Activated CD4-positive, alpha-beta T cell treated with anti-CD3 and anti-CD28 coated beads for 36 hours (primary cell): ENCODE data around the gene GDPD5. TPM values are rescaled to one million over a fixed set of nuclear protein-coding genes. Genes with fewer than 3 reads are reported as not detected.

Source experiments
- ATAC-seq: fragments of 200-7000 bp; cut with Tn5 transposase; one replicate; pipeline ENCODE4 v1.10.0; 2021; ENCODE audit warnings: mild to moderate bottlenecking, moderate library complexity
- CTCF ChIA-PET: fragments of 350-600 bp; sonication (Branson Sonifier 250); formaldehyde crosslinking; loops from one replicate; lab custom pipeline; 2021; ENCODE audit warnings: antibody characterized with exemption; lab: Charles Lee
- POLR2A ChIA-PET: fragments of 350-600 bp; sonication (Branson Sonifier 250); formaldehyde crosslinking; loops from one replicate; lab custom pipeline; 2021; ENCODE audit warnings: antibody characterized with exemption, inconsistent platforms; lab: Charles Lee
- DNase-seq: peaks from one replicate; pipeline ENCODE4 v3.0.0-alpha.2; 2020
- H3K27ac Mint-ChIP-seq: one replicate; pipeline ENCODE4 v1.8.0; 2021; ENCODE audit warnings: mixed read lengths
- H3K27me3 Mint-ChIP-seq: one replicate; pipeline ENCODE4 v1.8.0; 2021; ENCODE audit warnings: mixed read lengths
- H3K36me3 Mint-ChIP-seq: one replicate; pipeline ENCODE4 v1.8.0; 2021; ENCODE audit warnings: low read depth, mixed read lengths
- H3K4me1 Mint-ChIP-seq: one replicate; pipeline ENCODE4 v1.8.0; 2021; ENCODE audit warnings: mixed read lengths
- H3K4me3 Mint-ChIP-seq: one replicate; pipeline ENCODE4 v1.8.0; 2021; ENCODE audit warnings: mild to moderate bottlenecking, moderate library complexity, mixed read lengths
- H3K9me3 Mint-ChIP-seq: one replicate; pipeline ENCODE4 v1.8.0; 2021; ENCODE audit warnings: low read depth, mixed read lengths
- intact Hi-C, 2 experiments: fragments of 100-400 bp; cut with DNase I in 1 of 2; cut with micrococcal nuclease in 1 of 2; formaldehyde crosslinking; loops; one replicate each; pipeline versions ENCODE4 v1.14.2 to v1.15.1; 2022 to 2024; cut with DNase I, micrococcal nuclease
- total RNA-seq, 2 experiments: library from RNA; stranded (reverse); gene quantifications; one replicate each; pipeline ENCODE4 v1.2.3, GENCODE V29; 2021

The GDPD5 gene
- total RNA-seq, 2 experiments from 2014 or later, result 16.8 to 22.0 TPM

GRCh38 chr11:75509020-75509720 lies 16.6 kb downstream of the GDPD5 start:
- H3K36me3 Mint-ChIP-seq, result no peaks in the 10 kb centered on the region
- no peak overlapping the region for H3K4me3 Mint-ChIP-seq
- H3K9me3 Mint-ChIP-seq, result no peaks in the 10 kb centered on the region
- no peak overlapping the region for H3K27ac Mint-ChIP-seq
- ChIA-PET POLR2A (no interaction called here), CTCF (interaction anchor here (0.5 to 1.5 kb wide), 3 partner anchors 15 to 66 kb away, joined by 3 to 5 read pairs (median 4); no protein-coding TSS in a partner anchor)
- no peak for DNase-seq
- intact Hi-C loops, result no loop called here
- no peaks in the 10 kb centered on the region for H3K27me3 Mint-ChIP-seq
- ATAC-seq, result no peak
- H3K4me1 Mint-ChIP-seq, result peaks cover 17% of the 10 kb centered on the region

- Mint-ChIP-seq H3K4me3 (no peak overlapping the region), H3K4me1 (peaks cover 17% of the 10 kb centered on the region), H3K9me3 (no peaks in the 10 kb centered on the region), H3K27ac (peak overlapping the region; percentile 80), H3K36me3 (no peaks in the 10 kb centered on the region), H3K27me3 (no peaks in the 10 kb centered on the region)
- intact Hi-C loops, result no loop called here
- peak; percentile 58 for DNase-seq
- ChIA-PET CTCF (interaction anchor here (1.5 kb wide), 1 partner anchor 65 kb away, joined by 4 read pairs; no protein-coding TSS in a partner anchor), POLR2A (no interaction called here)
- peak; percentile 88 for ATAC-seq
Observed at GRCh38 chr11:75508051-75508561, 17.6 kb downstream of the GDPD5 start.

GRCh38 chr11:75507571-75507970 lies 18.2 kb downstream of the GDPD5 start:
- Mint-ChIP-seq H3K9me3 (no peaks in the 10 kb centered on the region), H3K27me3 (no peaks in the 10 kb centered on the region), H3K36me3 (no peaks in the 10 kb centered on the region), H3K4me1 (peaks cover 17% of the 10 kb centered on the region), H3K27ac (peak overlapping the region; percentile 80), H3K4me3 (no peak overlapping the region)
- POLR2A ChIA-PET, result no interaction called here
- no peak for DNase-seq
- CTCF ChIA-PET, result no interaction called here
- ATAC-seq, result no peak
- intact Hi-C loops, result no loop called here

- ATAC-seq (no peak), DNase-seq (no peak)
- POLR2A ChIA-PET, result no interaction called here
- Mint-ChIP-seq H3K4me1 (peaks cover 20% of the 10 kb centered on the region), H3K27me3 (no peaks in the 10 kb centered on the region), H3K27ac (no peak overlapping the region), H3K9me3 (no peaks in the 10 kb centered on the region), H3K4me3 (no peak overlapping the region), H3K36me3 (no peaks in the 10 kb centered on the region)
- CTCF ChIA-PET, result interaction anchor here (0.7 kb wide), 1 partner anchor 30 kb away, joined by 5 read pairs; no protein-coding TSS in a partner anchor
- intact Hi-C loops, result no loop called here
Observed at GRCh38 chr11:75506827-75507226, 18.9 kb downstream of the GDPD5 start.

GRCh38 chr11:75505916-75506692 lies 19.6 kb downstream of the GDPD5 start:
- POLR2A ChIA-PET, result no interaction called here
- Mint-ChIP-seq H3K27me3 (no peaks in the 10 kb centered on the region), H3K4me3 (no peak overlapping the region), H3K4me1 (peaks cover 21% of the 10 kb centered on the region), H3K36me3 (no peaks in the 10 kb centered on the region), H3K27ac (no peak overlapping the region), H3K9me3 (no peaks in the 10 kb centered on the region)
- DNase-seq (no peak), ATAC-seq (no peak)
- CTCF ChIA-PET, result no interaction called here
- intact Hi-C loops, result no loop called here

GRCh38 chr11:75504501-75504900 lies 21.2 kb downstream of the GDPD5 start:
- Mint-ChIP-seq H3K27me3 (no peaks in the 10 kb centered on the region), H3K27ac (no peak overlapping the region), H3K4me3 (no peak overlapping the region), H3K4me1 (peaks cover 23% of the 10 kb centered on the region), H3K9me3 (no peaks in the 10 kb centered on the region), H3K36me3 (no peaks in the 10 kb centered on the region)
- ChIA-PET CTCF (interaction anchor here (1.1 to 1.4 kb wide), 2 partner anchors 26 to 53 kb away, joined by 4 read pairs; no protein-coding TSS in a partner anchor), POLR2A (no interaction called here)
- DNase-seq, result no peak
- ATAC-seq, result no peak
- intact Hi-C loops, result no loop called here

- H3K4me1 Mint-ChIP-seq, result peaks cover 20% of the 10 kb centered on the region
- CTCF ChIA-PET, result interaction anchor here (1.4 kb wide), 1 partner anchor 27 kb away, joined by 4 read pairs; no protein-coding TSS in a partner anchor
- H3K27me3 Mint-ChIP-seq, result no peaks in the 10 kb centered on the region
- no peaks in the 10 kb centered on the region for H3K36me3 Mint-ChIP-seq
- H3K9me3 Mint-ChIP-seq, result no peaks in the 10 kb centered on the region
- POLR2A ChIA-PET, result no interaction called here
- ATAC-seq (no peak), DNase-seq (no peak)
- H3K4me3 Mint-ChIP-seq, result no peak overlapping the region
- no peak overlapping the region for H3K27ac Mint-ChIP-seq
- intact Hi-C loops, result no loop called here
Observed at GRCh38 chr11:75503531-75504099, 22.1 kb downstream of the GDPD5 start.

- Mint-ChIP-seq H3K27me3 (no peaks in the 10 kb centered on the region), H3K4me1 (peaks cover 10% of the 10 kb centered on the region), H3K9me3 (no peaks in the 10 kb centered on the region), H3K4me3 (no peak overlapping the region), H3K36me3 (no peaks in the 10 kb centered on the region), H3K27ac (no peak overlapping the region)
- no peak for ATAC-seq
- POLR2A ChIA-PET, result no interaction called here
- intact Hi-C loops, result no loop called here
- no peak for DNase-seq
- CTCF ChIA-PET, result interaction anchor here (1.0 to 1.5 kb wide), 2 partner anchors 30 to 56 kb away, joined by 3 to 4 read pairs; no protein-coding TSS in a partner anchor
Observed at GRCh38 chr11:75502138-75502537, 23.6 kb downstream of the GDPD5 start.

- POLR2A ChIA-PET, result no interaction called here
- no peaks in the 10 kb centered on the region for H3K27me3 Mint-ChIP-seq
- H3K4me1 Mint-ChIP-seq, result peaks cover 10% of the 10 kb centered on the region
- no peak overlapping the region for H3K27ac Mint-ChIP-seq
- DNase-seq, result no peak
- ATAC-seq, result no peak
- CTCF ChIA-PET, result no interaction called here
- no peak overlapping the region for H3K4me3 Mint-ChIP-seq
- no peaks in the 10 kb centered on the region for H3K9me3 Mint-ChIP-seq
- intact Hi-C loops, result no loop called here
- H3K36me3 Mint-ChIP-seq, result no peaks in the 10 kb centered on the region
Observed at GRCh38 chr11:75500742-75501141, 25.0 kb downstream of the GDPD5 start.

GRCh38 chr11:75499423-75500190 lies 26.1 kb downstream of the GDPD5 start:
- Mint-ChIP-seq H3K4me1 (peaks cover 10% of the 10 kb centered on the region), H3K4me3 (no peak overlapping the region), H3K27ac (no peak overlapping the region), H3K27me3 (no peaks in the 10 kb centered on the region), H3K9me3 (no peaks in the 10 kb centered on the region), H3K36me3 (no peaks in the 10 kb centered on the region)
- POLR2A ChIA-PET, result no interaction called here
- CTCF ChIA-PET, result interaction anchor here (0.7 kb wide), 1 partner anchor 42 kb away, joined by 3 read pairs; no protein-coding TSS in a partner anchor
- intact Hi-C loops, result no loop called here
- ATAC-seq (no peak), DNase-seq (no peak)
